ENCODE measurements around the gene EXOSC7. TPM values are rescaled to one million over a fixed set of nuclear protein-coding genes. Genes with fewer than 3 reads are reported as not detected.

EXOSC7 gene
- polyA plus RNA-seq, 3 donors: 16.8 to 23.9 (median 18.8) TPM

DNA sequence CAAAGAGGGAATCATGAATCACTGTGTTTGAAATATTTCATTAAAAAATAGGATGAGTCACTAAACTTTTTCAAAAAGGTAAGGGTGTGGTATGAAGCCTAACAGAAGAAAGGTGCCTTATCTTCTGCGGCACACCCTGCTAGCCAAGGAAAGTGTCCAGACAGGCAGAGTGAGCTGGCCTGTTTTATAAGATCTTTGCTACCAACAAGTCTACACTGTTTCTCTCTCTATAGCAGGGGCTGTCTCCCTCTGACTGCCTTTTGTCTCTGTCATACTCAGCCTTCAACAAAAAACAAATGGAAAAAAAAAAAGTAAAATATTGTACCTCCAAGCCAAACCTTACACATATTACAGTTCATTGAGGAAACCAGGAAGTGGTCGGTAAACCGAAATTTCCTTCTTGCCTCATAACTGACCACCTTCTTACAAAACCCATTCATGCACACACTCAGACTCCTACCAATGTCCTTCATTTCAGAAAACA, 9.2 kb upstream of the EXOSC7 start:
- Histone ChIP-seq H3K36me3 (replicated peaks in 1 of 2; ENCODE audit: control insufficient read depth in 1 of 2, insufficient read depth in 2 of 2, low read length in 2 of 2) (no peaks in the 10 kb centered on the region), H3K9ac (ENCODE audit: insufficient read depth, low read length, poor library complexity, severe bottlenecking) (no peak overlapping the region), H3K9me3 (replicated peaks in 1 of 2; ENCODE audit: control insufficient read depth in 1 of 2, insufficient read depth in 1 of 2, low read length in 2 of 2) (no peaks in the 10 kb centered on the region), H4K20me1 (ENCODE audit: insufficient read depth, low read length) (peaks cover 94% of the 10 kb centered on the region), H2AFZ (ENCODE audit: insufficient read depth, low read depth, low read length, poor library complexity, severe bottlenecking) (no peak overlapping the region), H3K27me3 (ENCODE audit: control insufficient read depth in 2 of 2, insufficient read depth in 2 of 2, low read length in 2 of 2) (no peaks in the 10 kb centered on the region), H3K4me1 (ENCODE audit: control insufficient read depth in 1 of 2, insufficient read depth in 2 of 2, low read length in 2 of 2) (peaks cover 67 to 86% of the 10 kb centered on the region in 2 donors), H3K27ac (ENCODE audit: low read depth in 1 of 2, low read length in 2 of 2) (peak overlapping the region in 1 of 2 donors; percentile 33), H3K4me2 (replicated peaks; ENCODE audit: extremely low read depth, low read length, poor library complexity, severe bottlenecking) (peak overlapping the region; percentile 25), H3K4me3 (replicated peaks in 1 of 3; ENCODE audit: low read depth in 2 of 3, low read length in 3 of 3) (no peak overlapping the region), H3K79me2 (ENCODE audit: insufficient read depth, low read length) (peaks cover 95% of the 10 kb centered on the region)
- peaks cover 0 to 2% (median 0%) of the 10 kb centered on the region in 3 donors for H3K27me3 Mint-ChIP-seq (ENCODE audit: low read depth in 3 of 3)
- H3K4me1 Mint-ChIP-seq: peaks cover 85% of the 10 kb centered on the region
- 13% methylated on average over 3 of the region's 3 CpGs for WGBS (ENCODE audit: insufficient coverage)
- TF ChIP-seq, protein P1, sequence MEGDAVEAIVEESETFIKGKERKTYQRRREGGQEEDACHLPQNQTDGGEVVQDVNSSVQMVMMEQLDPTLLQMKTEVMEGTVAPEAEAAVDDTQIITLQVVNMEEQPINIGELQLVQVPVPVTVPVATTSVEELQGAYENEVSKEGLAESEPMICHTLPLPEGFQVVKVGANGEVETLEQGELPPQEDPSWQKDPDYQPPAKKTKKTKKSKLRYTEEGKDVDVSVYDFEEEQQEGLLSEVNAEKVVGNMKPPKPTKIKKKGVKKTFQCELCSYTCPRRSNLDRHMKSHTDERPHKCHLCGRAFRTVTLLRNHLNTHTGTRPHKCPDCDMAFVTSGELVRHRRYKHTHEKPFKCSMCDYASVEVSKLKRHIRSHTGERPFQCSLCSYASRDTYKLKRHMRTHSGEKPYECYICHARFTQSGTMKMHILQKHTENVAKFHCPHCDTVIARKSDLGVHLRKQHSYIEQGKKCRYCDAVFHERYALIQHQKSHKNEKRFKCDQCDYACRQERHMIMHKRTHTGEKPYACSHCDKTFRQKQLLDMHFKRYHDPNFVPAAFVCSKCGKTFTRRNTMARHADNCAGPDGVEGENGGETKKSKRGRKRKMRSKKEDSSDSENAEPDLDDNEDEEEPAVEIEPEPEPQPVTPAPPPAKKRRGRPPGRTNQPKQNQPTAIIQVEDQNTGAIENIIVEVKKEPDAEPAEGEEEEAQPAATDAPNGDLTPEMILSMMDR (IDR thresholded peaks at IDR 0.05): no peak
- peak overlapping the region in 1 of 2 donors; percentile 58 for H3K4me3 Mint-ChIP-seq
- intact Hi-C loops (cut with micrococcal nuclease): no loop called here
- DNase-seq: peak; percentile 38 to 77 (median 64)
- H3K9me3 Mint-ChIP-seq: no peaks in the 10 kb centered on the region
- peaks cover 0 to 12% of the 10 kb centered on the region in 2 donors for H3K36me3 Mint-ChIP-seq
- H3K27ac Mint-ChIP-seq: peak overlapping the region; percentile 69 to 83 (median 72)

DNA sequence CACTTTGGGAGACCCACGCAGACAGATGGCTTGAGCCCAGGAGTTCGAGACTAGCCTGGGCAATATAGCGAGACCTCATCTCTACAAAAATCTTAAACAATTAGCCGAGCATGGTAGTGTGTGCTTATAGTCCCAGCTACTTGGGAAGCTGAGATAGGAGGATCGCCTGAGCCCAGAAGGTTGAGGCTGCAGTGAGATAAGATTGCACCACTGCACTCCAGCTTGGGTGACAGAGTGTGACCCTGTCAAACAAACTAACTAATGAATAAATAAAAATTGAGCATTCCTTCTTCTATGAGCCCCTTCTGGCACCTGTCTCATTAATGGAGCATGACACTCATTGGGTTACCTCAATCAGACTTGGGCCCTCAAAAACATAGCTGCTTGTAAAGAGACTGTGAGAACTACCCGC, 7.6 kb upstream of the EXOSC7 start:
- H3K27ac ChIP-seq (ENCODE audit: low read depth in 1 of 2, low read length in 2 of 2): peak overlapping the region in 1 of 2 donors; percentile 69

More for the DNA sequence above, 7.6 kb upstream of the EXOSC7 start:
- peak overlapping the region in 1 of 2 donors; percentile 18 for H3K4me3 Mint-ChIP-seq
- no peak for DNase-seq
- Histone ChIP-seq H3K4me3 (replicated peaks in 1 of 3; ENCODE audit: low read depth in 2 of 3, low read length in 3 of 3) (no peak overlapping the region), H3K79me2 (ENCODE audit: insufficient read depth, low read length) (peaks cover 95% of the 10 kb centered on the region), H3K4me2 (replicated peaks; ENCODE audit: extremely low read depth, low read length, poor library complexity, severe bottlenecking) (no peak overlapping the region), H3K4me1 (ENCODE audit: control insufficient read depth in 1 of 2, insufficient read depth in 2 of 2, low read length in 2 of 2) (peaks cover 56 to 70% of the 10 kb centered on the region in 2 donors), H3K9ac (ENCODE audit: insufficient read depth, low read length, poor library complexity, severe bottlenecking) (no peak overlapping the region), H3K9me3 (replicated peaks in 1 of 2; ENCODE audit: control insufficient read depth in 1 of 2, insufficient read depth in 1 of 2, low read length in 2 of 2) (no peaks in the 10 kb centered on the region), H4K20me1 (ENCODE audit: insufficient read depth, low read length) (peaks cover 88% of the 10 kb centered on the region), H3K36me3 (replicated peaks in 1 of 2; ENCODE audit: control insufficient read depth in 1 of 2, insufficient read depth in 2 of 2, low read length in 2 of 2) (no peaks in the 10 kb centered on the region), H3K27me3 (ENCODE audit: control insufficient read depth in 2 of 2, insufficient read depth in 2 of 2, low read length in 2 of 2) (no peaks in the 10 kb centered on the region), H2AFZ (ENCODE audit: insufficient read depth, low read depth, low read length, poor library complexity, severe bottlenecking) (no peak overlapping the region)
- H3K27me3 Mint-ChIP-seq (ENCODE audit: low read depth in 3 of 3): peaks cover 0 to 2% (median 0%) of the 10 kb centered on the region in 3 donors
- H3K9me3 Mint-ChIP-seq: no peaks in the 10 kb centered on the region
- peak overlapping the region; percentile 13 to 83 (median 74) for H3K27ac Mint-ChIP-seq
- intact Hi-C loops (cut with micrococcal nuclease): no loop called here
- WGBS (ENCODE audit: insufficient coverage): no CpG with 5 or more reads among the region's 6 CpGs
- peaks cover 72% of the 10 kb centered on the region for H3K4me1 Mint-ChIP-seq
- peaks cover 3 to 17% of the 10 kb centered on the region in 2 donors for H3K36me3 Mint-ChIP-seq
- TF ChIP-seq, protein P1 (IDR thresholded peaks at IDR 0.05): no peak

All from CD14-positive monocyte (primary cell).